SU-DHL-6 (cell line): Measurements from ENCODE around the gene USP16.

Source experiments
- H2AFZ ChIP-seq: fragments of 200-600 bp; sonication (generic); 2 replicates; pipeline ENCODE4 v1.6.1; 2014; ENCODE audit warnings: low read depth, mild to moderate bottlenecking, moderate library complexity, mixed read lengths, antibody characterized with exemption, low read length; ENCODE audit not compliant: severe bottlenecking
- H3F3A ChIP-seq: fragments of 200-600 bp; shearing (Covaris generic); 2 replicates; pipeline ENCODE4 v1.6.0; 2016; ENCODE audit warnings: antibody characterized with exemption, mild to moderate bottlenecking; ENCODE audit not compliant: insufficient read depth
- H3K27ac ChIP-seq: fragments of 200-600 bp; sonication (generic); 2 replicates; pipeline ENCODE4 v1.5.1; 2016; ENCODE audit warnings: low read depth, mild to moderate bottlenecking, low read length, moderate library complexity, mixed read lengths
- H3K27me3 ChIP-seq: fragments of 200-600 bp; sonication (generic), shearing (Covaris generic); 2 replicates; pipeline ENCODE4 v1.6.0; 2014; ENCODE audit warnings: mild to moderate bottlenecking, low read length
- H3K36me3 ChIP-seq: fragments of 200-600 bp; sonication (generic); 2 replicates; pipeline ENCODE4 v1.6.1; 2014; ENCODE audit warnings: mild to moderate bottlenecking, low read length, mixed read lengths
- H3K4me2 ChIP-seq: fragments of 300-600, 200-600 bp; shearing (Covaris generic), sonication (generic); 2 replicates; pipeline ENCODE4 v1.6.0; 2014; ENCODE audit warnings: low read length, low read depth, mild to moderate bottlenecking; ENCODE audit not compliant: poor library complexity, severe bottlenecking
- H3K4me3 ChIP-seq: fragments of 200-600 bp; sonication (generic); 2 replicates; pipeline ENCODE4 v1.5.1; 2014; ENCODE audit warnings: antibody characterized with exemption, low read length, mild to moderate bottlenecking, mixed read lengths; ENCODE audit not compliant: insufficient read depth, poor library complexity, severe bottlenecking
- H3K79me2 ChIP-seq: fragments of 200-600 bp; sonication (generic); 2 replicates; pipeline ENCODE4 v1.6.1; 2014; ENCODE audit warnings: mild to moderate bottlenecking, low read length, moderate library complexity; ENCODE audit not compliant: insufficient read depth
- H3K9ac ChIP-seq: fragments of 200-600 bp; sonication (generic); 2 replicates; pipeline ENCODE4 v1.7.0; 2014; ENCODE audit warnings: mild to moderate bottlenecking, low read length
- H3K9me2 ChIP-seq: fragments of 200-600 bp; sonication (generic); replicated peaks from 2 replicates; pipeline ENCODE4 v1.6.1; 2014; ENCODE audit warnings: low read length; ENCODE audit not compliant: insufficient read depth
- H3K9me3 ChIP-seq: fragments of 200-600 bp; sonication (generic); 2 replicates; pipeline ENCODE4 v1.6.1; 2014; ENCODE audit warnings: low read length, mixed read lengths; ENCODE audit not compliant: insufficient read depth
- H4K20me1 ChIP-seq: fragments of 200-600 bp; sonication (generic); 2 replicates; pipeline ENCODE4 v1.6.1; 2014; ENCODE audit warnings: low read depth, mild to moderate bottlenecking, antibody characterized with exemption, low read length, moderate library complexity, mixed read lengths
- EZH2phosphoT487 ChIP-seq: fragments of 200-600 bp; sonication (generic), shearing (Covaris generic); conservative IDR thresholded peaks from 2 replicates; pipeline ENCODE4 v1.6.1; 2018; ENCODE audit warnings: mild to moderate bottlenecking, antibody characterized with exemption, low read length, moderate library complexity, mixed read lengths
- TF ChIP-seq, protein P1 (sequence below): fragments of 200-600 bp; sonication (generic); IDR thresholded peaks from one replicate; pipeline ENCODE4 v1.5.1; 2017; ENCODE audit warnings: antibody characterized with exemption, mild to moderate bottlenecking, low read length, moderate library complexity; ENCODE audit not compliant: insufficient read depth, poor library complexity, severe bottlenecking

The USP16 gene

DNA sequence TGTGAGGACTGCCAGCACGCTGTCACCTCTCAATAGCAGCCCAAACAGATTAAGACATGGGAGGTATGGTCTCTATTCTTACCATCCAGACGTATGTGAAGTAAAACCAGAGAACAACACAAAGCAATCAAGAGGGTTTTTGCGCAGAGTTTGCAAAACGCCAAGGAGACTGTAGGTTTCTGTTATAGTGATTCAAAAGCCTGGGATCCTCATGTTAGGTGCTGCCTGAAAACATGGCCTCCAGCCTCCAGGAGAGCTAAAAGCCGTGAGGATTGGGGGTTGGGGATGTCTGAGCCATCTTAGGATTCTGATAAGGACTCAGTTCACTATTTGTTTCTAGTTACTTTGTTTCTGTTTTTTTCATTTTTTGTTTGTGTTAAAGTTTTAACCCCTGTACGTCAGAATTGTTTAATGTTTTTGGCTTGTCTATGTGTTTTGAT, 53.2 kb downstream of the USP16 start:
- peak overlapping the region; percentile 37 for H3K4me3 ChIP-seq
- peak overlapping the region; percentile 59 for H3K9ac ChIP-seq
- peaks cover 1% of the 10 kb centered on the region; the same call in 1 of the 2 replicates for H4K20me1 ChIP-seq
- H3K36me3 ChIP-seq, result no peaks in the 10 kb centered on the region; the same call in 1 of the 2 replicates
- H2AFZ ChIP-seq, result peak overlapping the region; percentile 94
- no peaks in the 10 kb centered on the region for H3K27me3 ChIP-seq
- H3K9me2 ChIP-seq, result no peaks in the 10 kb centered on the region
- H3K4me2 ChIP-seq, result peak overlapping the region; percentile 68
- peaks cover 32% of the 10 kb centered on the region for H3F3A ChIP-seq
- TF ChIP-seq EZH2phosphoT487, result no peak
- TF ChIP-seq, protein P1, sequence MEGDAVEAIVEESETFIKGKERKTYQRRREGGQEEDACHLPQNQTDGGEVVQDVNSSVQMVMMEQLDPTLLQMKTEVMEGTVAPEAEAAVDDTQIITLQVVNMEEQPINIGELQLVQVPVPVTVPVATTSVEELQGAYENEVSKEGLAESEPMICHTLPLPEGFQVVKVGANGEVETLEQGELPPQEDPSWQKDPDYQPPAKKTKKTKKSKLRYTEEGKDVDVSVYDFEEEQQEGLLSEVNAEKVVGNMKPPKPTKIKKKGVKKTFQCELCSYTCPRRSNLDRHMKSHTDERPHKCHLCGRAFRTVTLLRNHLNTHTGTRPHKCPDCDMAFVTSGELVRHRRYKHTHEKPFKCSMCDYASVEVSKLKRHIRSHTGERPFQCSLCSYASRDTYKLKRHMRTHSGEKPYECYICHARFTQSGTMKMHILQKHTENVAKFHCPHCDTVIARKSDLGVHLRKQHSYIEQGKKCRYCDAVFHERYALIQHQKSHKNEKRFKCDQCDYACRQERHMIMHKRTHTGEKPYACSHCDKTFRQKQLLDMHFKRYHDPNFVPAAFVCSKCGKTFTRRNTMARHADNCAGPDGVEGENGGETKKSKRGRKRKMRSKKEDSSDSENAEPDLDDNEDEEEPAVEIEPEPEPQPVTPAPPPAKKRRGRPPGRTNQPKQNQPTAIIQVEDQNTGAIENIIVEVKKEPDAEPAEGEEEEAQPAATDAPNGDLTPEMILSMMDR, result no peak
- H3K27ac ChIP-seq, result peak overlapping the region; percentile 74
- H3K79me2 ChIP-seq, result peaks cover 14% of the 10 kb centered on the region
- H3K9me3 ChIP-seq, result no peaks in the 10 kb centered on the region

DNA sequence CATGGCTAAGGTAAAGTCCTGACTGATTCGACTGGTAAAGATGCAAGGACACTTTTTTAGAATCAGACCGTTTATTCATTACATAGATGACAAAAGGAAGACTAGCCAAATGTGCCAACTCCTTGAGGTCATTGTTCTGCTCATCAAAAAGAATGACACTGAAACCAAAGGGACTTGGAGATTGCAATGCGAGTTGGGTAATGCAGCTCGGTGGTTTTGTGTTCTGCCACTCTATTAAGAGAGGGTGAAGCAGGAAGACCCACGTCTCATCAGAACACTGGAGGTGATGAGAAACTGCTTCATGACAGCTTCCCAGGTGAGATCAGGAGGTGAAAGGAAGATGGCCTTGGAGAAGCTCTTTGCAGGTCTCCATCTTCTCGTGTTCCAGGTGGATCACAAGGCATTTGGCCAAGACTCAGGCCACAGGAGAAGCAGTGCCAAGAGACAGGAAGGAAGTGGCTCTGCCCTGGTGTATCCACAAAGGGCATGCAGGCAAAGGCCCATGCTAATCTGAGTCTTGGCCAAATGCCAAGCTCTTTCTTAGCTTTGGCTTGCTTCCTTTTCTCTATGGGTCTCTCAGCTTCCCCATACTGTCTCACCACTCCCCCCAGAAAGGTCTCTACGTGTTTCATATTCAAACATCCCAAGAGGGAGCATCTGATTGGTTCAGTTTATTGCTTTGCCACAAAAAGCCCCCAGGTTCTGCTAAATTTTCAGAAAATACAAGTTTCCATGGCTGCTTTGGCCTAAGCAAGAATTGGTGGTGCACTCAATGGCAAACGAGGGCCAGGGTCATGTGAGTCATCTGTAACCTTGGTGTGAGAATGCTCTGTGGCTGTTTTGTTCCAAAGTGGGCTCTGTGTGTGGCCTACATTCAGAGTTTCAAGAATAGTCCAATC, 54.6 kb downstream of the USP16 start:
- Histone ChIP-seq H3K9me2 (no peaks in the 10 kb centered on the region), H3K27ac (peak overlapping the region; percentile 74)

DNA sequence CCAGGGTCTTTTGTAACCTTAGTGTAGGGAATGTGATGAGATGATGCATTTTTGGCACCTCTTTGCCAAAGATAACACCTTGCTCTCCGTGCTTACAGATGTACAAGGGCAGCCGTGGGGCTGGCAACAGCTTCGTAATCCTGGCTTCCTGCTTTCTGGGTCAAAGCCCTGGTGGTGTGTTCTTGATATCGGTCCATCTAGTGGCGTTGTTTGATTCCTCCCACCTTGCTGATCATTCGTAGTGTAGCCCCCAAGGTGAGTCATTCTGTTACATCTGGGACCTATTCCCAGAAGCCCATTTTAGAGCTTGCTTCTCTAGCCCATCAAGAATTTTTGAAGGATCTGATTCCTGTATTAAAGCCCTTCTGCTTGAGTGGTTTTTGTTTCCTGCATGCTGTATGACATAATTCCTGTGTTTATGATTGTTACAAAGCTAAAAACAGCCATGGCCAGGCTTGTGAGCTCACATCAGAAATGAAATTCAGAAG, 56.0 kb downstream of the USP16 start:
- no peaks in the 10 kb centered on the region for H3K27me3 ChIP-seq
- no peak overlapping the region for H3K4me3 ChIP-seq
- no peaks in the 10 kb centered on the region for H3K9me3 ChIP-seq
- no peaks in the 10 kb centered on the region for H3K9me2 ChIP-seq
- H3F3A ChIP-seq, result peaks cover 27% of the 10 kb centered on the region
- no peaks in the 10 kb centered on the region for H4K20me1 ChIP-seq
- no peak overlapping the region for H3K9ac ChIP-seq
- H2AFZ ChIP-seq, result no peak overlapping the region
- H3K27ac ChIP-seq, result no peak overlapping the region
- no peaks in the 10 kb centered on the region for H3K36me3 ChIP-seq
- no peak for TF ChIP-seq EZH2phosphoT487
- TF ChIP-seq, protein P1, result no peak
- peaks cover 5% of the 10 kb centered on the region; the same call in 1 of the 2 replicates for H3K79me2 ChIP-seq
- H3K4me2 ChIP-seq, result no peak overlapping the region

More for the DNA sequence above, 54.6 kb downstream of the USP16 start:
- TF ChIP-seq, protein P1, result no peak
- no peak for TF ChIP-seq EZH2phosphoT487
- Histone ChIP-seq H3F3A (peaks cover 31% of the 10 kb centered on the region), H3K4me2 (peak overlapping the region; percentile 68), H3K9me3 (no peaks in the 10 kb centered on the region), H2AFZ (peak overlapping the region; percentile 61), H3K9ac (peak overlapping the region; percentile 24; the same call in 1 of the 2 replicates), H3K4me3 (no peak overlapping the region), H3K79me2 (peaks cover 5% of the 10 kb centered on the region; the same call in 1 of the 2 replicates), H3K36me3 (no peaks in the 10 kb centered on the region), H3K27me3 (no peaks in the 10 kb centered on the region), H4K20me1 (no peaks in the 10 kb centered on the region)
